Parathyroid adenoma (tissue), 2 donors: ENCODE measurements around the gene ARID3B.

ENCODE experiments used
- H2AFZ ChIP-seq: fragments of 300-600 bp; sonication (generic); one replicate; pipeline ENCODE4 v1.7.0; 2017; ENCODE audit warnings: antibody characterized with exemption, mild to moderate bottlenecking
- H3K27ac ChIP-seq: fragments of 300-600 bp; sonication (generic); one replicate; pipeline ENCODE4 v1.7.0; 2017
- H3K27me3 ChIP-seq: fragments of 300-600 bp; sonication (generic); one replicate; pipeline ENCODE4 v1.7.0; 2017; ENCODE audit warnings: low read length; ENCODE audit not compliant: control insufficient read depth, insufficient read depth
- H3K36me3 ChIP-seq: fragments of 300-600 bp; sonication (generic); one replicate; pipeline ENCODE4 v1.7.0; 2017; ENCODE audit warnings: low read length; ENCODE audit not compliant: control insufficient read depth, insufficient read depth
- H3K4me1 ChIP-seq: fragments of 300-600 bp; sonication (generic); one replicate; pipeline ENCODE4 v1.7.0; 2017; ENCODE audit warnings: control low read depth
- H3K4me2 ChIP-seq: fragments of 300-600 bp; sonication (generic); one replicate; pipeline ENCODE4 v1.7.0; 2017; ENCODE audit warnings: low read length
- H3K4me3 ChIP-seq: fragments of 300-600 bp; sonication (generic); one replicate; pipeline ENCODE4 v1.7.0; 2017; ENCODE audit warnings: low read depth, low read length
- H3K79me2 ChIP-seq: fragments of 300-600 bp; sonication (generic); one replicate; pipeline ENCODE4 v1.7.0; 2017; ENCODE audit warnings: control low read depth
- H3K9ac ChIP-seq: fragments of 300-600 bp; sonication (generic); one replicate; pipeline ENCODE4 v1.7.0; 2017; ENCODE audit warnings: mild to moderate bottlenecking
- H3K9me3 ChIP-seq: fragments of 300-600 bp; sonication (generic); one replicate; pipeline ENCODE4 v1.7.0; 2017; ENCODE audit warnings: low read length; ENCODE audit not compliant: control insufficient read depth
- TF ChIP-seq, protein P1 (sequence below): fragments of 300-600 bp; sonication (generic); IDR thresholded peaks from one replicate; pipeline ENCODE4 v1.7.0; 2017; ENCODE audit warnings: antibody characterized with exemption, mild to moderate bottlenecking
- donor health status: primary hyperparathyroidism.

Gene ARID3B

DNA sequence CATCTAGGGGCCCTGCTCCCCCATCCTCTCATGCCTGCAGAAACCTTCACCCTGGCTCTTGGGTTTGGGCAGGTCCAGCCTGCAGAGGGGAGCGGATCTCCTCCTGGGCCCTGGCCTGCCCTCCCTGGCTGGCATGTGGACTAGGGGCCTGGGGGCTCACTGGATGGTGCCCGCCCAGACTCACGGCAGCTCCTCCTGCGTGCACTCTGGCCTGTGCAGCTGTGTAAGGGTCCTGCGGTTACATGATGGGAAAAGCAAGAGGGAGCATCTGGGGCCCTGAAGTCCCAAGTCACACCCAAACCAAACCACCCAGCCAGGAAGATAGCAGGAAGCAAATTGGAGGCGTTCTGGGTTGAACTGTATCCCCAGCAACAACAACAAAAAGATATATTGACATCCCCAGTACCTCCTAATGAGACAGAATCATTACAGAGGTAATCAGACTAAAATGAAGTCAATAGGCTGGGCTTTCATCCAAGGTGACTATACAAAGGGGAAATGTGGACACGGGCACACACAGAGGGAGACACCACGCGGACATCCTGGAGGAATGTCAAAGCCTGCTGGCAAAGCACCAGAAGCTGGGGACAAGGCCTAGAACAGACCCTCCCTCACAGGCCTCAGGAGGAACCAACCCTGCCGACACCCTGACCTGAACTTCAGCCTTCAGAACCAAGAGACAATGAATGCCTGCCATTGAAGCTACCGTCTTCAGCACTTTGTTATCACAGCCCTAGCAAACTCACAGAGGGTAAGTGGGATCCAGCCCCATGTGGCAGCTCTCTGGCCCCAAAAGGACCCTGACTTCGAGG, 64.2 kb downstream of the ARID3B start:
- TF ChIP-seq, protein P1, sequence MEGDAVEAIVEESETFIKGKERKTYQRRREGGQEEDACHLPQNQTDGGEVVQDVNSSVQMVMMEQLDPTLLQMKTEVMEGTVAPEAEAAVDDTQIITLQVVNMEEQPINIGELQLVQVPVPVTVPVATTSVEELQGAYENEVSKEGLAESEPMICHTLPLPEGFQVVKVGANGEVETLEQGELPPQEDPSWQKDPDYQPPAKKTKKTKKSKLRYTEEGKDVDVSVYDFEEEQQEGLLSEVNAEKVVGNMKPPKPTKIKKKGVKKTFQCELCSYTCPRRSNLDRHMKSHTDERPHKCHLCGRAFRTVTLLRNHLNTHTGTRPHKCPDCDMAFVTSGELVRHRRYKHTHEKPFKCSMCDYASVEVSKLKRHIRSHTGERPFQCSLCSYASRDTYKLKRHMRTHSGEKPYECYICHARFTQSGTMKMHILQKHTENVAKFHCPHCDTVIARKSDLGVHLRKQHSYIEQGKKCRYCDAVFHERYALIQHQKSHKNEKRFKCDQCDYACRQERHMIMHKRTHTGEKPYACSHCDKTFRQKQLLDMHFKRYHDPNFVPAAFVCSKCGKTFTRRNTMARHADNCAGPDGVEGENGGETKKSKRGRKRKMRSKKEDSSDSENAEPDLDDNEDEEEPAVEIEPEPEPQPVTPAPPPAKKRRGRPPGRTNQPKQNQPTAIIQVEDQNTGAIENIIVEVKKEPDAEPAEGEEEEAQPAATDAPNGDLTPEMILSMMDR: no peak
- H3K4me1 ChIP-seq: no peaks in the 10 kb centered on the region
- H3K79me2 ChIP-seq: no peaks in the 10 kb centered on the region
- no peaks in the 10 kb centered on the region for H3K9me3 ChIP-seq
- no peak overlapping the region for H3K27ac ChIP-seq
- H3K4me2 ChIP-seq: no peak overlapping the region
- no peak overlapping the region for H3K4me3 ChIP-seq
- no peaks in the 10 kb centered on the region for H3K36me3 ChIP-seq
- H2AFZ ChIP-seq: no peak overlapping the region
- no peak overlapping the region for H3K9ac ChIP-seq
- no peaks in the 10 kb centered on the region for H3K27me3 ChIP-seq

GRCh38 chr15:74605795-74606150, 64.8 kb downstream of the ARID3B start:
- no peaks in the 10 kb centered on the region for H3K79me2 ChIP-seq
- no peak overlapping the region for H3K9ac ChIP-seq
- TF ChIP-seq, protein P1: no peak
- no peak overlapping the region for H3K4me2 ChIP-seq
- no peak overlapping the region for H2AFZ ChIP-seq
- H3K4me3 ChIP-seq: no peak overlapping the region
- H3K27me3 ChIP-seq: no peaks in the 10 kb centered on the region
- H3K4me1 ChIP-seq: no peaks in the 10 kb centered on the region
- no peaks in the 10 kb centered on the region for H3K9me3 ChIP-seq
- H3K36me3 ChIP-seq: no peaks in the 10 kb centered on the region
- no peak overlapping the region for H3K27ac ChIP-seq

GRCh38 chr15:74608786-74609185, 67.8 kb downstream of the ARID3B start:
- no peak overlapping the region for H3K27ac ChIP-seq
- H2AFZ ChIP-seq: no peak overlapping the region
- TF ChIP-seq, protein P1: no peak
- no peaks in the 10 kb centered on the region for H3K27me3 ChIP-seq
- no peaks in the 10 kb centered on the region for H3K36me3 ChIP-seq
- H3K79me2 ChIP-seq: no peaks in the 10 kb centered on the region
- H3K9me3 ChIP-seq: no peaks in the 10 kb centered on the region
- no peak overlapping the region for H3K4me3 ChIP-seq
- H3K4me2 ChIP-seq: no peak overlapping the region
- no peaks in the 10 kb centered on the region for H3K4me1 ChIP-seq
- H3K9ac ChIP-seq: no peak overlapping the region

DNA sequence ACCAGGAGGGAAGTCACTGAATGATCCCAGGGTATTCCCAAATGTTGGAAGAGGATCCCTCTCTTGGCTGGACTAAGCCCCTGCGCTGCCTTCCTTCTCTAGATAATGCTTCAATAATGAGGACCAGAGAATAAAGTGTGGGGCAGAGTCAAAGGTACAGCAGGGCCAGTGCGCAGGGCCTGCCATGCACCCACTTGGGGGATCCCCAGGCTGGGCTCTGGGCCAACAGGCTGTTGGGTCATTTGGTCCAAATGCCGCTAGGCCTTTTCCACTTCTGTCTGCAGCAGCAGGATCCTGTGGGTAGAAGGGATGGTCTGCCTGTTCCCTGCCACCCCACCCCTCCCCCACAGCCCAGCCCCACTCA, 68.9 kb downstream of the ARID3B start:
- H3K4me2 ChIP-seq: no peak overlapping the region
- no peak overlapping the region for H3K27ac ChIP-seq
- H3K9ac ChIP-seq: no peak overlapping the region
- TF ChIP-seq, protein P1: no peak
- no peaks in the 10 kb centered on the region for H3K27me3 ChIP-seq
- H2AFZ ChIP-seq: no peak overlapping the region
- no peaks in the 10 kb centered on the region for H3K36me3 ChIP-seq
- no peaks in the 10 kb centered on the region for H3K4me1 ChIP-seq
- H3K4me3 ChIP-seq: no peak overlapping the region
- no peaks in the 10 kb centered on the region for H3K79me2 ChIP-seq
- no peaks in the 10 kb centered on the region for H3K9me3 ChIP-seq
